GM12865 (cell line): Measurements from ENCODE around the gene PPM1D.
"Not testable (repeated sequence)": the region's sequence is repeated elsewhere in the genome, so short reads cannot be mapped to it uniquely, and the experiment has no call there.

ENCODE experiments used
- DNase-seq: peaks from one replicate; pipeline ENCODE4 v3.0.0; 2010; ENCODE audit warnings: low read depth
- H3K4me3 ChIP-seq: 2 replicates; pipeline ENCODE4 v1.5.1; 2011; ENCODE audit warnings: mild to moderate bottlenecking, low read depth, low read length, control low read depth
- CTCF ChIP-seq: IDR thresholded peaks from 2 replicates; pipeline ENCODE4 v1.5.1; 2011; ENCODE audit warnings: low read length, control low read depth, low read depth, inconsistent platforms; ENCODE audit not compliant: insufficient read depth; ENCODE audit errors: missing control alignments

Gene PPM1D

GRCh38 chr17:60653569-60653968 is 53.6 kb downstream of the PPM1D start:
- no peak for TF ChIP-seq CTCF
- no peak for DNase-seq
- no peak overlapping the region for H3K4me3 ChIP-seq

GRCh38 chr17:60656499-60656898 is 56.5 kb downstream of the PPM1D start:
- H3K4me3 ChIP-seq = no peak overlapping the region
- DNase-seq = no peak
- TF ChIP-seq CTCF = no peak

GRCh38 chr17:60659156-60659555 is 59.2 kb downstream of the PPM1D start:
- H3K4me3 ChIP-seq = no peak overlapping the region
- TF ChIP-seq CTCF = no peak
- DNase-seq = no peak

- H3K4me3 ChIP-seq = no peak overlapping the region
- no peak for DNase-seq
- no peak for TF ChIP-seq CTCF
Observed at GRCh38 chr17:60661489-60661888, 61.5 kb downstream of the PPM1D start.

- no peak for DNase-seq
- no peak for TF ChIP-seq CTCF
Observed at GRCh38 chr17:60664022-60664421, 64.0 kb downstream of the PPM1D start.

GRCh38 chr17:60665602-60666001 is 65.6 kb downstream of the PPM1D start:
- no peak for TF ChIP-seq CTCF
- DNase-seq = no peak
- no peak overlapping the region for H3K4me3 ChIP-seq

More at GRCh38 chr17:60664022-60664421, 64.0 kb downstream of the PPM1D start:
- H3K4me3 ChIP-seq = no peak overlapping the region

- not testable (repeated sequence) for DNase-seq, H3K4me3 ChIP-seq
Observed at GRCh38 chr17:60668741-60669140, 68.7 kb downstream of the PPM1D start.
